ENCODE results near the gene MFSD2B.

GRCh38 chr2:24038786-24039499 is 29.1 kb downstream of the MFSD2B start:
- TF ChIP-seq CTCF (IDR thresholded peaks at IDR 0.05) (no peak), CREB1 (CRISPR knock-in tag; IDR thresholded peaks at IDR 0.05) (no peak), USF2 (CRISPR knock-in tag; IDR thresholded peaks at IDR 0.05) (no peak), GTF2I (CRISPR knock-in tag; conservative IDR thresholded peaks at IDR 0.05) (no peak), RELA (CRISPR knock-in tag; IDR thresholded peaks at IDR 0.05; ENCODE audit: borderline replicate concordance) (no peak), ZSCAN18 (CRISPR knock-in tag; IDR thresholded peaks at IDR 0.05) (no peak), SP1 (CRISPR knock-in tag; conservative IDR thresholded peaks at IDR 0.05) (no peak)

Data from WTC11 (cell line).